ENCODE results near the gene MEIS2.

The MEIS2 gene

GRCh38 chr15:37117030-37117429 lies 16.7 kb upstream of the MEIS2 start:
- no peak overlapping the region for H3K27ac ChIP-seq (ENCODE audit: poor library complexity, severe bottlenecking)
- no peak for TF ChIP-seq CTCF (IDR thresholded peaks at IDR 0.05; ENCODE audit: poor library complexity, severe bottlenecking)
- H3K27me3 ChIP-seq (ENCODE audit: insufficient read depth, poor library complexity, severe bottlenecking), result peaks cover 87% of the 10 kb centered on the region
- no peaks in the 10 kb centered on the region for H3K4me1 ChIP-seq (ENCODE audit: insufficient read depth, poor library complexity, severe bottlenecking)
- DNase-seq (ENCODE audit: low spot score) (no peak), ATAC-seq (ENCODE audit: low read depth) (no peak)
- H3K4me3 ChIP-seq (ENCODE audit: severe bottlenecking), result no peak overlapping the region
- no peaks in the 10 kb centered on the region for H3K9me3 ChIP-seq (ENCODE audit: severe bottlenecking)
- no peaks in the 10 kb centered on the region for H3K36me3 ChIP-seq (ENCODE audit: low read depth)

GRCh38 chr15:37115538-37115937 lies 15.2 kb upstream of the MEIS2 start:
- ATAC-seq (ENCODE audit: low read depth), result no peak
- TF ChIP-seq CTCF (IDR thresholded peaks at IDR 0.05; ENCODE audit: poor library complexity, severe bottlenecking), result no peak

GRCh38 chr15:37112971-37113670 lies 12.8 kb upstream of the MEIS2 start:
- H3K9me3 ChIP-seq (ENCODE audit: severe bottlenecking), result no peaks in the 10 kb centered on the region
- no peaks in the 10 kb centered on the region for H3K4me1 ChIP-seq (ENCODE audit: insufficient read depth, poor library complexity, severe bottlenecking)
- no peak for ATAC-seq (ENCODE audit: low read depth)
- DNase-seq (ENCODE audit: low spot score), result no peak
- H3K27me3 ChIP-seq (ENCODE audit: insufficient read depth, poor library complexity, severe bottlenecking), result peaks cover 98% of the 10 kb centered on the region
- no peak overlapping the region for H3K27ac ChIP-seq (ENCODE audit: poor library complexity, severe bottlenecking)
- H3K4me3 ChIP-seq (ENCODE audit: severe bottlenecking), result no peak overlapping the region
- TF ChIP-seq CTCF (IDR thresholded peaks at IDR 0.05; ENCODE audit: poor library complexity, severe bottlenecking), result no peak
- no peaks in the 10 kb centered on the region for H3K36me3 ChIP-seq (ENCODE audit: low read depth)

More at GRCh38 chr15:37115538-37115937, 15.2 kb upstream of the MEIS2 start:
- H3K9me3 ChIP-seq (ENCODE audit: severe bottlenecking), result no peaks in the 10 kb centered on the region
- no peak overlapping the region for H3K27ac ChIP-seq (ENCODE audit: poor library complexity, severe bottlenecking)
- H3K27me3 ChIP-seq (ENCODE audit: insufficient read depth, poor library complexity, severe bottlenecking), result peaks cover 87% of the 10 kb centered on the region
- no peak overlapping the region for H3K4me3 ChIP-seq (ENCODE audit: severe bottlenecking)
- DNase-seq (ENCODE audit: low spot score), result no peak
- no peaks in the 10 kb centered on the region for H3K4me1 ChIP-seq (ENCODE audit: insufficient read depth, poor library complexity, severe bottlenecking)
- H3K36me3 ChIP-seq (ENCODE audit: low read depth), result no peaks in the 10 kb centered on the region

GRCh38 chr15:37112171-37112570 lies 11.8 kb upstream of the MEIS2 start:
- Histone ChIP-seq H3K27ac (ENCODE audit: poor library complexity, severe bottlenecking) (no peak overlapping the region), H3K9me3 (ENCODE audit: severe bottlenecking) (no peaks in the 10 kb centered on the region), H3K36me3 (ENCODE audit: low read depth) (no peaks in the 10 kb centered on the region), H3K4me1 (ENCODE audit: insufficient read depth, poor library complexity, severe bottlenecking) (no peaks in the 10 kb centered on the region), H3K4me3 (ENCODE audit: severe bottlenecking) (no peak overlapping the region), H3K27me3 (ENCODE audit: insufficient read depth, poor library complexity, severe bottlenecking) (peaks cover 100% of the 10 kb centered on the region)
- DNase-seq (ENCODE audit: low spot score) (no peak), ATAC-seq (ENCODE audit: low read depth) (no peak)
- TF ChIP-seq CTCF (IDR thresholded peaks at IDR 0.05; ENCODE audit: poor library complexity, severe bottlenecking), result no peak

- Histone ChIP-seq H3K27ac (ENCODE audit: poor library complexity, severe bottlenecking) (no peak overlapping the region), H3K27me3 (ENCODE audit: insufficient read depth, poor library complexity, severe bottlenecking) (peaks cover 99% of the 10 kb centered on the region), H3K4me1 (ENCODE audit: insufficient read depth, poor library complexity, severe bottlenecking) (no peaks in the 10 kb centered on the region), H3K4me3 (ENCODE audit: severe bottlenecking) (no peak overlapping the region), H3K9me3 (ENCODE audit: severe bottlenecking) (no peaks in the 10 kb centered on the region), H3K36me3 (ENCODE audit: low read depth) (no peaks in the 10 kb centered on the region)
- ATAC-seq (ENCODE audit: low read depth) (no peak), DNase-seq (ENCODE audit: low spot score) (no peak)
- TF ChIP-seq CTCF (IDR thresholded peaks at IDR 0.05; ENCODE audit: poor library complexity, severe bottlenecking), result no peak
Measured at GRCh38 chr15:37111427-37111717, 11.0 kb upstream of the MEIS2 start.

Measured in RWPE2 (cell line).